GM23248 (cell line): ENCODE data around the gene RAD51B.

Experiments used
- EZH2 ChIP-seq: fragments of 200-600 bp; sonication (generic); IDR thresholded peaks from 2 replicates; pipeline ENCODE4 v1.6.1; 2018; ENCODE audit warnings: antibody characterized with exemption, mild to moderate bottlenecking; ENCODE audit not compliant: insufficient read depth, poor library complexity, severe bottlenecking
- EZH2phosphoT487 ChIP-seq: fragments of 200-600 bp; sonication (generic); IDR thresholded peaks from 2 replicates; pipeline ENCODE4 v1.6.1; 2018; ENCODE audit warnings: antibody characterized with exemption, moderate library complexity, mild to moderate bottlenecking, low read depth; ENCODE audit not compliant: insufficient read depth

DNA sequence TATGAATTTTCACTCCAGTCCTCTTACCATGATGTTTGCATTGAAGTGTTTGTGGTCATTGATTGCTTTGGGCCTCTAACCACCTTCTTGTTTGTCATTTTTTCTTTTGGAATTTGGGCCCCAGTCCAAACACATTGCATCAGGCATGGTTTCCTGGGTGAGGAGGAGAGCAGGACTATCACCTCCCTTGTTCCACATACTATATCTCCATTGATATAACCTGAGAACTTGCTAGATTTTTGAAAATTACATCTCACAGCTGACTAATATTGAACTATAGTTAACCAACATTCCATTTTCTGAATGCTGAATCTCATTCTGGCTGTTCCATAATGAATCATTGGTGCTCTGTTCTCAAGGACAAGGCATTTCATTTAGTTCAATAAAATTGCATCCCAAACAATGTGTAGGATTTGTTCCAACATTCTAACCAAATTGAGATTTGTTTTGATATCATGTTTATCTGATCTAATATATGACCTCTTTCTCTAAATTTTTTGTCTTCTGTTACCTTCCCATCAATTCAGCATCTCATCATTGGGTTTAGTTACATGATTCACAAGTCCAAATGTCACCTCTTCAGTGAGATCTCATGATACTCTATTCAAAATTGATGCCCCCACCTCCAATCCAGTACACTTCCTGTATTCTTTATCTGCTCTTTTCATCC, 644.3 kb downstream of the RAD51B start:
- TF ChIP-seq EZH2phosphoT487 (no peak), EZH2 (no peak)
